ENCODE results near the gene HCN1. TPM values are rescaled to one million over a fixed set of nuclear protein-coding genes. Genes with fewer than 3 reads are reported as not detected.

Gene HCN1
- polyA plus RNA-seq, 3 donors: not detected

GRCh38 chr5:45385321-45386058 lies 310.7 kb downstream of the HCN1 start:
- no peaks in the 10 kb centered on the region for H3K4me1 Mint-ChIP-seq
- Histone ChIP-seq H3K27me3 (ENCODE audit: control insufficient read depth in 2 of 2, insufficient read depth in 2 of 2, low read length in 2 of 2) (no peaks in the 10 kb centered on the region), H3K9ac (ENCODE audit: insufficient read depth, low read length, poor library complexity, severe bottlenecking) (no peak overlapping the region), H3K4me1 (ENCODE audit: control insufficient read depth in 1 of 2, insufficient read depth in 2 of 2, low read length in 2 of 2) (no peaks in the 10 kb centered on the region), H4K20me1 (ENCODE audit: insufficient read depth, low read length) (no peaks in the 10 kb centered on the region), H3K79me2 (ENCODE audit: insufficient read depth, low read length) (no peaks in the 10 kb centered on the region), H3K4me3 (replicated peaks in 1 of 3; ENCODE audit: low read depth in 2 of 3, low read length in 3 of 3) (no peak overlapping the region), H3K9me3 (replicated peaks in 1 of 2; ENCODE audit: control insufficient read depth in 1 of 2, insufficient read depth in 1 of 2, low read length in 2 of 2) (peaks cover 3 to 5% of the 10 kb centered on the region in 2 donors), H3K27ac (ENCODE audit: low read depth in 1 of 2, low read length in 2 of 2) (no peak overlapping the region), H2AFZ (ENCODE audit: insufficient read depth, low read depth, low read length, poor library complexity, severe bottlenecking) (no peak overlapping the region), H3K36me3 (replicated peaks in 1 of 2; ENCODE audit: control insufficient read depth in 1 of 2, insufficient read depth in 2 of 2, low read length in 2 of 2) (no peaks in the 10 kb centered on the region), H3K4me2 (replicated peaks; ENCODE audit: extremely low read depth, low read length, poor library complexity, severe bottlenecking) (no peak overlapping the region)
- H3K27ac Mint-ChIP-seq: no peak overlapping the region
- H3K9me3 Mint-ChIP-seq: peaks cover 0 to 10% (median 5%) of the 10 kb centered on the region in 7 donors
- no peaks in the 10 kb centered on the region for H3K27me3 Mint-ChIP-seq (ENCODE audit: low read depth in 3 of 3)
- no peaks in the 10 kb centered on the region for H3K36me3 Mint-ChIP-seq
- no peak overlapping the region for H3K4me3 Mint-ChIP-seq
- no peak for DNase-seq
- intact Hi-C loops (cut with micrococcal nuclease): no loop called here
- no CpG with 5 or more reads among the region's 6 CpGs for WGBS (ENCODE audit: insufficient coverage)
- TF ChIP-seq, protein P1, sequence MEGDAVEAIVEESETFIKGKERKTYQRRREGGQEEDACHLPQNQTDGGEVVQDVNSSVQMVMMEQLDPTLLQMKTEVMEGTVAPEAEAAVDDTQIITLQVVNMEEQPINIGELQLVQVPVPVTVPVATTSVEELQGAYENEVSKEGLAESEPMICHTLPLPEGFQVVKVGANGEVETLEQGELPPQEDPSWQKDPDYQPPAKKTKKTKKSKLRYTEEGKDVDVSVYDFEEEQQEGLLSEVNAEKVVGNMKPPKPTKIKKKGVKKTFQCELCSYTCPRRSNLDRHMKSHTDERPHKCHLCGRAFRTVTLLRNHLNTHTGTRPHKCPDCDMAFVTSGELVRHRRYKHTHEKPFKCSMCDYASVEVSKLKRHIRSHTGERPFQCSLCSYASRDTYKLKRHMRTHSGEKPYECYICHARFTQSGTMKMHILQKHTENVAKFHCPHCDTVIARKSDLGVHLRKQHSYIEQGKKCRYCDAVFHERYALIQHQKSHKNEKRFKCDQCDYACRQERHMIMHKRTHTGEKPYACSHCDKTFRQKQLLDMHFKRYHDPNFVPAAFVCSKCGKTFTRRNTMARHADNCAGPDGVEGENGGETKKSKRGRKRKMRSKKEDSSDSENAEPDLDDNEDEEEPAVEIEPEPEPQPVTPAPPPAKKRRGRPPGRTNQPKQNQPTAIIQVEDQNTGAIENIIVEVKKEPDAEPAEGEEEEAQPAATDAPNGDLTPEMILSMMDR (IDR thresholded peaks at IDR 0.05): no peak

DNA sequence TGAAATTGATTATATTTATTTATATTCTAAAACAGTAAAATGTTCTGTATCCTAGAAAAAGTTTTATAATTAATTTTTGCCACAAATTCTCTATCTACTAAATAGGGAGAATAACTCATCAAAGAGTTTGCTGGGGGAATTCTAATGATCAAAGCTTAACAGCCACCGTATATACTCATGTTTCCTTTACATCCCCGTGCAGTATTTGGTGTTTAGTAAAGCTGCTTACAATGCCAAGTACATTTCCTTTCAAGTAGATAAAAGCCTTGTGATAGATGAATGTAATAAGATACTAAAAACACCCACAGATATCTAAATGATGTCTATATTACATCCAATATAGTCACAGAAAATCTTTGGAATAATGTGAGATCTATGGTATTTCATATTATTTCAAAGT lies 312.2 kb downstream of the HCN1 start:
- no peak overlapping the region for H3K9ac ChIP-seq (ENCODE audit: insufficient read depth, low read length, poor library complexity, severe bottlenecking)
- WGBS (ENCODE audit: insufficient coverage): no CpG with 5 or more reads among the region's 2 CpGs
- intact Hi-C loops (cut with micrococcal nuclease): no loop called here
- Mint-ChIP-seq H3K9me3 (peaks cover 0 to 11% (median 5%) of the 10 kb centered on the region in 7 donors), H3K36me3 (no peaks in the 10 kb centered on the region), H3K27me3 (ENCODE audit: low read depth in 3 of 3) (no peaks in the 10 kb centered on the region), H3K4me1 (no peaks in the 10 kb centered on the region), H3K4me3 (no peak overlapping the region), H3K27ac (no peak overlapping the region)
- TF ChIP-seq, protein P1 (IDR thresholded peaks at IDR 0.05): no peak
- DNase-seq: no peak
- H3K79me2 ChIP-seq (ENCODE audit: insufficient read depth, low read length): no peaks in the 10 kb centered on the region
- no peak overlapping the region for H3K4me2 ChIP-seq (replicated peaks; ENCODE audit: extremely low read depth, low read length, poor library complexity, severe bottlenecking)
- H3K4me3 ChIP-seq (replicated peaks in 1 of 3; ENCODE audit: low read depth in 2 of 3, low read length in 3 of 3): no peak overlapping the region
- no peak overlapping the region for H2AFZ ChIP-seq (ENCODE audit: insufficient read depth, low read depth, low read length, poor library complexity, severe bottlenecking)
- H3K4me1 ChIP-seq (ENCODE audit: control insufficient read depth in 1 of 2, insufficient read depth in 2 of 2, low read length in 2 of 2): no peaks in the 10 kb centered on the region
- H3K27me3 ChIP-seq (ENCODE audit: control insufficient read depth in 2 of 2, insufficient read depth in 2 of 2, low read length in 2 of 2): no peaks in the 10 kb centered on the region
- H3K27ac ChIP-seq (ENCODE audit: low read depth in 1 of 2, low read length in 2 of 2): no peak overlapping the region
- no peaks in the 10 kb centered on the region for H4K20me1 ChIP-seq (ENCODE audit: insufficient read depth, low read length)
- H3K36me3 ChIP-seq (replicated peaks in 1 of 2; ENCODE audit: control insufficient read depth in 1 of 2, insufficient read depth in 2 of 2, low read length in 2 of 2): no peaks in the 10 kb centered on the region
- H3K9me3 ChIP-seq (replicated peaks in 1 of 2; ENCODE audit: control insufficient read depth in 1 of 2, insufficient read depth in 1 of 2, low read length in 2 of 2): peaks cover 0 to 3% of the 10 kb centered on the region in 2 donors
